K562 (cell line): ENCODE measurements around the gene MTERF2. TPM values are rescaled to one million over a fixed set of nuclear protein-coding genes. Genes with fewer than 3 reads are reported as not detected.
A peak's percentile ranks its signal among the peaks of the same experiment; 100 is the strongest.

Experiments used
- ARHGAP35 ChIP-seq: fragments of 450-650 bp; IDR thresholded peaks from 2 replicates; pipeline ENCODE4 v1.6.1; 2018; ENCODE audit not compliant: partially characterized antibody
- BDP1 ChIP-seq: IDR thresholded peaks from 3 replicates; pipeline ENCODE4 v1.6.1; 2011; ENCODE audit not compliant: insufficient read length, insufficient read depth
- CBX8 ChIP-seq: fragments of 200-600 bp; sonication (generic); IDR thresholded peaks from 2 replicates; pipeline ENCODE4 v1.6.1; 2012; ENCODE audit warnings: borderline replicate concordance, mixed run types, low read depth, mild to moderate bottlenecking, moderate library complexity, mixed read lengths, low read length, control low read depth, inconsistent platforms; ENCODE audit not compliant: poor library complexity, severe bottlenecking; ENCODE audit errors: extremely low read depth
- CSDE1 ChIP-seq, 2 experiments: fragments of 450-650 bp; IDR thresholded peaks; 2 replicates each; pipeline ENCODE4 v1.6.1; 2016; ENCODE audit warnings: mild to moderate bottlenecking in 1 of 2
- ERF ChIP-seq: fragments of 450-650 bp; formaldehyde crosslinking; IDR thresholded peaks from 2 replicates; pipeline ENCODE4 v1.4.0; 2020; ENCODE audit warnings: mild to moderate bottlenecking, mixed read lengths
- ETV6 ChIP-seq, 3 experiments: fragments of 150-350 bp in 1 of 3; sonication (generic) in 1 of 3; formaldehyde crosslinking in 1 of 3; IDR thresholded peaks; 2 replicates each; pipeline versions ENCODE4 v1.6.1 to v1.8.0; 2014 to 2022; ENCODE audit warnings: borderline replicate concordance in 2 of 3, low read depth in 2 of 3, antibody characterized with exemption in 1 of 3, low read length in 1 of 3, mild to moderate bottlenecking in 1 of 3, missing genetic modification reagents in 1 of 3
- HCFC1 ChIP-seq: IDR thresholded peaks from 2 replicates; pipeline ENCODE4 v1.6.1; 2012; ENCODE audit warnings: low read depth, low read length, improper control_type of control experiment
- NCOA2 ChIP-seq, 2 experiments: fragments of 450-650 bp; IDR thresholded peaks; 2 replicates each; pipeline ENCODE4 v1.6.1; 2018; ENCODE audit warnings: mild to moderate bottlenecking in 2 of 2, moderate library complexity in 1 of 2; ENCODE audit not compliant: partially characterized antibody in 2 of 2
- PTTG1 ChIP-seq: fragments of 450-650 bp; IDR thresholded peaks from 2 replicates; pipeline ENCODE4 v1.6.1; 2016; ENCODE audit warnings: low read depth, mild to moderate bottlenecking, missing genetic modification characterization, missing compliant biosample characterization
- SOX6 ChIP-seq: fragments of 450-650 bp; IDR thresholded peaks from 2 replicates; pipeline ENCODE4 v1.6.1; 2014; ENCODE audit warnings: mild to moderate bottlenecking
- TEAD2 ChIP-seq: fragments of 450-650 bp; IDR thresholded peaks from 2 replicates; pipeline ENCODE4 v1.6.1; 2016; ENCODE audit warnings: missing genetic modification characterization, control low read depth, missing compliant biosample characterization
- WHSC1 ChIP-seq: IDR thresholded peaks from one replicate; pipeline ENCODE4 v1.6.1; 2012; ENCODE audit warnings: low read length, control low read depth, inconsistent platforms
- ZNF23 ChIP-seq: fragments of 250-450 bp; sonication (Bioruptor Pico); IDR thresholded peaks from 2 replicates; pipeline ENCODE4 v1.4.0; 2020; ENCODE audit warnings: mild to moderate bottlenecking
- ZNF253 ChIP-seq: fragments of 250-450 bp; sonication (Bioruptor Pico); conservative IDR thresholded peaks from 2 replicates; pipeline ENCODE4 v1.6.1; 2021; ENCODE audit warnings: mild to moderate bottlenecking
- ZNF407 ChIP-seq: fragments of 450-650 bp; IDR thresholded peaks from 2 replicates; pipeline ENCODE4 v1.6.1; 2016; ENCODE audit warnings: low read depth
- ZNF75A ChIP-seq: fragments of 450-650 bp; formaldehyde crosslinking; IDR thresholded peaks from 2 replicates; pipeline ENCODE4 v1.4.0; 2020; ENCODE audit warnings: mild to moderate bottlenecking
- polyA plus RNA-seq, 8 experiments: library from polyadenylated mRNA; depleted of rRNA in 4 of 8; stranded (reverse) in 5 of 8; unstranded in 3 of 8; fragments of >200 nt; fragmentation: Nextera tagmentation in 2 of 8; fragmentation: Illumina TruSeq in 1 of 8; extraction: Ambion mirVana in 2 of 8; extraction: Trizol in 1 of 8; gene quantifications; 2 replicates each; pipeline versions ENCODE4 v1.2.1 to v1.2.3, GENCODE V29; 2011 to 2014; ENCODE audit warnings: inconsistent platforms in 1 of 8, missing spikeins in 1 of 8
- total RNA-seq, 7 experiments: library from RNA; depleted of rRNA in 6 of 7; stranded (reverse); fragments of >200 nt in 6 of 7; fragmentation: Illumina TruSeq in 2 of 7; extraction: Trizol in 2 of 7; gene quantifications; 2 replicates each; pipeline versions ENCODE4 v1.2.1 to v1.2.3, GENCODE V29; 2011 to 2021; ENCODE audit warnings: low replicate concordance in 1 of 7
- TF ChIP-seq, protein P1 (sequence below): fragments of 450-650 bp; formaldehyde crosslinking; IDR thresholded peaks from 2 replicates; pipeline ENCODE4 v1.4.0; 2022; ENCODE audit warnings: missing genetic modification characterization

The MTERF2 gene
- total and polyA plus RNA-seq, 9 of the 15 experiments (the other 6 are each of a cell fraction or from before 2014, with no cell fraction given), result 10.0 to 63.2 (median 33.2) TPM

DNA sequence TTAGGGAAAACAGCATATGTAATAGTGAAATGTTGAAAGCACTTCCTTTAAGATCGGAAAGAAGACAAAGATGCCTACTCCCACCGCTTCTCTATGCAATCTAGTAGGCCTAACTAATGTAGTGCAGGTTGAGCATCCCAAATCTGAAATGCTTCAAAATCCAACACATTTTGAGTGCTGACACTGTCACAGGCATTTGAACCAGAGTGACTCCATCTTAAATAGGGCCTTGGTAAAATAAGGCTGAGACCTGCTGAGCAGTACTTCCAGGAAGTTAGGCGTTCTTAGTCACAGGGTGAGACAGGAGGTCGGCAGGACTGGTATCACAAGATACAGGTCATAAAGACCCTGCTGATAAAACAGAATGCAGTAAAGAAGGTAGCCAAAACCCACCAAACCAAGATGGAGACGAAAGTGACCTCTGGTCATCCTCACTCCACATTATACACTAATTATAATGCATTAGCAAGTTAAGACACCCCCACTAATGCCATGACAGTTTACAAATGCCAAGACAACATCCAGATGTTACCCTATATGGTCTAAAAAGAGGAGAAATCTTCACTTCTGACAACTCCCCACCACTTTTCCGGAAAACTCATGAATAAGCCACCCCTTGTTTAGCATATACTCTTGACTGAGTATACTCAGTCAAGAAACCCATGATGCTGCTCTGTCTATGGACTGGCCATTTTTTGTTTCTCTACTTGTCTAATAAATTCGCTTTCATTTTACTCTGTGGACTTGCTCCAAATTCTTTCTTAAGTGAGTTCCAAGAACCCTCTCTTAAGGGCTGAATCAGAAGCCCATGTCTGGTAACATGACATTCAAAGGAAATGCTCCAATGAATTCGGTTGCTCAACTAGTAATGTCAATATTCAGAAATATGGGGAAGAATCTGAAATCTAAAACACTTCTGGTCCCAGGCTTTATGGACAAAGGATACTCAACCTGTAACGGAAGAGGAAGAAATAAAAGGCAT, 47.1 kb upstream of the MTERF2 start (continued):
- no peak for TF ChIP-seq ZNF407
- no peak for TF ChIP-seq WHSC1
- TF ChIP-seq ZNF253 (CRISPR knock-in tag), result 0 out of 2 replicates have a peak, but pooled peaks have one; percentile 47
- no peak for TF ChIP-seq HCFC1
- TF ChIP-seq NCOA2 (IDR thresholded peaks at IDR 0.05; ENCODE audit: partially characterized antibody in 2 of 2), result no peak
- no peak for TF ChIP-seq ARHGAP35
- TF ChIP-seq BDP1, result no peak
- no peak for TF ChIP-seq ETV6 (IDR thresholded peaks at IDR 0.05; ENCODE audit: borderline replicate concordance in 1 of 2, low read depth in 2 of 2, low read length in 1 of 2)
- no peak for TF ChIP-seq ETV6 (CRISPR knock-in tag; IDR thresholded peaks at IDR 0.05; ENCODE audit: borderline replicate concordance)
- TF ChIP-seq SOX6, result no peak
- TF ChIP-seq, protein P1, sequence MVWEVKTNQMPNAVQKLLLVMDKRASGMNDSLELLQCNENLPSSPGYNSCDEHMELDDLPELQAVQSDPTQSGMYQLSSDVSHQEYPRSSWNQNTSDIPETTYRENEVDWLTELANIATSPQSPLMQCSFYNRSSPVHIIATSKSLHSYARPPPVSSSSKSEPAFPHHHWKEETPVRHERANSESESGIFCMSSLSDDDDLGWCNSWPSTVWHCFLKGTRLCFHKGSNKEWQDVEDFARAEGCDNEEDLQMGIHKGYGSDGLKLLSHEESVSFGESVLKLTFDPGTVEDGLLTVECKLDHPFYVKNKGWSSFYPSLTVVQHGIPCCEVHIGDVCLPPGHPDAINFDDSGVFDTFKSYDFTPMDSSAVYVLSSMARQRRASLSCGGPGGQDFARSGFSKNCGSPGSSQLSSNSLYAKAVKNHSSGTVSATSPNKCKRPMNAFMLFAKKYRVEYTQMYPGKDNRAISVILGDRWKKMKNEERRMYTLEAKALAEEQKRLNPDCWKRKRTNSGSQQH (CRISPR knock-in tag), result peak; percentile 30; the same call in 1 of the 2 replicates
- TF ChIP-seq ZNF75A (CRISPR knock-in tag), result no peak
- TF ChIP-seq CBX8, result no peak
- TF ChIP-seq PTTG1 (tag), result peak; percentile 94
- TF ChIP-seq ZNF23 (CRISPR knock-in tag), result 0 out of 2 replicates have a peak, but pooled peaks have one; percentile 57
- peak; percentile 56; the same call in 1 of the 2 replicates for TF ChIP-seq ERF (CRISPR knock-in tag)
- TF ChIP-seq CSDE1 (IDR thresholded peaks at IDR 0.05), result no peak
- TF ChIP-seq TEAD2 (tag), result peak; percentile 87
